GM19099 (cell line): ENCODE results near the gene ADGRB3.

Experiments used
- POLR2A ChIP-seq: IDR thresholded peaks from 3 replicates; pipeline ENCODE4 v1.6.1; 2011; ENCODE audit warnings: low read depth; ENCODE audit not compliant: insufficient read length; ENCODE audit errors: extremely low read depth

The ADGRB3 gene

GRCh38 chr6:69422475-69422874, 787.4 kb downstream of the ADGRB3 start:
- no peak for TF ChIP-seq POLR2A

DNA sequence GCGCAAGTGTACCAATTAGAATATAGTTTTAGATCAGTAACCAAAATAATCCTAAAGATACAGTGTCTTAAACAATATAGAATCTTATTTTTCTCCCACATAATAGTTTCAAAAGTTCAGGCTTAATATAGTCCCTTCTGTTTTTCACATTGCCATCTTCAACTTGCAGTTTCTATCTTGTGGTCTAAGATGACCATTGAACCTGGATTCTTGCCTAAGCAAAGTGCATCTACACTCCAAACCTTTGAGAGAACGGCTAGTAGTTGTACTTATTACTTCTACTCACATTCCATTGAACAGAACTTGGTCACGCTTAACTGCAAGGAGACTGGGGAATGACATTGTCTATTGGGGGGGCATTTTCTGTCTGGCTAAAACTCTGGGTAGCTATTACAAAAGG, 788.7 kb downstream of the ADGRB3 start:
- no peak for TF ChIP-seq POLR2A

DNA sequence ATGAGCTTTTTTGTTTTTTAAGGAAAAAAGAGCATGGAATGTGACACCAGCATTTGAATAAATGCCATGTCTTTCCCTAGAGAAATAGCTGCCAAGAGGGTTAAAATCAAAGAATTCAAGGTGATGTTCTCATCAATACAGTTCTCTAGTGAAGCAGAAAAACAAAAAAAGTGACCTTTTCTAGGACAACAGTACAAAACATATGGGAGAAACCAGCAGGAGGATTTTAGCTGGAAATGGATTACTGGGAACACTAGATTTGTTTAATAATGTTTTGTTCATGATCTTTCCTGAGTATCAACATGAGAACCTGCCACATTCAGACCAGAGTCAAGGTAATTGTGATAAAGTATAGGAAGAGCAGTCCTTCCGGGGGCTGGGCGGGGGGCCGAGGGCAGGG, 789.5 kb downstream of the ADGRB3 start:
- no peak for TF ChIP-seq POLR2A

DNA sequence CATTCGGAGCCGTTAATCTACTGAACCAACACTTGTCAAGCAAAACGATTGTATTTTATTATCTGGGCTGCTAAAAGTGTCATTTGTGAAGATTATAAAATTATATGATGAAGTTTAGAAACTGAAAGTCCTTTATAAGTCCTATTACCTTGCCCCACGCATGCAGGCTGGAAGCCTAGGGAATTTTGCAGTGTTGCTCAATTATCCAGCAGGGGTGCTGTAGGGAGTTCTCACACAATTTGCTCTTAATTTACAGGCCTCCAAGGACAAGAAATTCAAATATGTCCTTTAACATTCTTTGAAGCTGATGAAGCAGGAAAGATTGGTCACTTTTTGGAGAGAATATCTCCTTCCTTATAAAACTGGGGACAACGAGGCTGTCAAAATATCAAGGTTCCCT, 792.8 kb downstream of the ADGRB3 start:
- TF ChIP-seq POLR2A, result no peak

DNA sequence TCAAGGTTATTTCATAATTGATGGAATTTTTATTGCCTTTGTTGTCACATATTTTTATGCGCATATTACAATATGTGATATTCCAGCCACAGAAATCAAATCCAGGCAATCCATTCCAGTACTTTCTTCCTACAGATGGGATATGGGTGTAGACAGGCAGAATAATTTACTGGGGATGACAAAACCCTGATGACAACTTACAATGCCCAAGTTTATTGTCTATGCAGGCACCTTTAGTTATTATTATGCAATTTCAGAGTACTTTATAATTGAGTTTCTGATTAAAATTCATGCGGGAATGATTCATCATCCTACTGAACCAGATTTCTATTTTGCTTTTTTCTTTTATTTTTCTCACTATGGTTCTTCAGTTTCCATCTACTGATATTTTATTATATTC, 803.0 kb downstream of the ADGRB3 start:
- TF ChIP-seq POLR2A, result no peak
